RWPE1 (cell line): Measurements from ENCODE around the gene DHH.

ENCODE experiments used
- CTCF ChIA-PET: fragments of 350-600 bp; sonication (Branson Sonifier 250); formaldehyde crosslinking; extraction: SDS; loops from one replicate; lab custom pipeline; 2021; lab: Yijun Ruan, JAX
- POLR2A ChIA-PET: fragments of 400-600 bp; formaldehyde crosslinking; extraction: SDS; loops from one replicate; lab custom pipeline; 2020; ENCODE audit warnings: antibody characterized with exemption; ENCODE audit not compliant: low non-redundant PET; lab: Yijun Ruan, JAX
- DNase-seq: peaks from one replicate; pipeline ENCODE4 v3.0.0; 2012; ENCODE audit warnings: low spot score
- H3K27ac ChIP-seq: fragments of 450-650 bp; 2 replicates; pipeline ENCODE4 v1.5.1; 2017
- CTCF ChIP-seq: fragments of 450-650 bp; conservative IDR thresholded peaks from 2 replicates; pipeline ENCODE4 v1.5.1; 2017; ENCODE audit warnings: low read depth, mild to moderate bottlenecking

Gene DHH

GRCh38 chr12:49052451-49053208 lies 42.0 kb downstream of the DHH start:
- ChIA-PET CTCF (interaction anchor here (0.6 to 0.7 kb wide), 2 partner anchors 161 to 979 kb away, joined by 3 read pairs; no protein-coding TSS in a partner anchor), POLR2A (no interaction called here)
- no peak for TF ChIP-seq CTCF
- no peak for DNase-seq
- H3K27ac ChIP-seq, result no peak overlapping the region

GRCh38 chr12:49051777-49052438 lies 42.7 kb downstream of the DHH start:
- no peak for TF ChIP-seq CTCF
- POLR2A ChIA-PET, result no interaction called here
- DNase-seq, result no peak
- no peak overlapping the region for H3K27ac ChIP-seq
- CTCF ChIA-PET, result interaction anchor here (0.6 to 0.7 kb wide), 2 partner anchors 161 to 980 kb away, joined by 3 read pairs; no protein-coding TSS in a partner anchor

- CTCF ChIA-PET, result interaction anchor here (0.6 to 0.9 kb wide), 2 partner anchors 13 to 22 kb away, joined by 3 to 6 read pairs; no protein-coding TSS in a partner anchor
- POLR2A ChIA-PET, result no interaction called here
- no peak for DNase-seq
- H3K27ac ChIP-seq, result no peak overlapping the region
- no peak for TF ChIP-seq CTCF
Observed at GRCh38 chr12:49051373-49051764, 43.2 kb downstream of the DHH start.

- no peak for TF ChIP-seq CTCF
- ChIA-PET POLR2A (no interaction called here), CTCF (interaction anchor here (0.6 to 0.9 kb wide), 2 partner anchors 14 to 22 kb away, joined by 3 to 6 read pairs; no protein-coding TSS in a partner anchor)
- H3K27ac ChIP-seq, result no peak overlapping the region
- DNase-seq, result no peak
Observed at GRCh38 chr12:49050507-49051372, 43.9 kb downstream of the DHH start.

GRCh38 chr12:49049566-49050224 lies 44.9 kb downstream of the DHH start:
- peak; percentile 70 for DNase-seq
- ChIA-PET POLR2A (no interaction called here), CTCF (no interaction called here)
- H3K27ac ChIP-seq, result no peak overlapping the region
- no peak for TF ChIP-seq CTCF
